Activated CD4-positive, alpha-beta T cell treated with anti-CD3 and anti-CD28 coated beads, Interleukin-2, amount 10 ng/mL, durations not matched to agents 7 days and 5 days (primary cell): Measurements from ENCODE around the gene EYA2. TPM values are rescaled to one million over a fixed set of nuclear protein-coding genes. Genes with fewer than 3 reads are reported as not detected.
A peak's percentile ranks its signal among the peaks of the same experiment; 100 is the strongest.

ENCODE experiments used
- CTCF ChIA-PET: fragments of 350-600 bp; sonication (Branson Sonifier 250); formaldehyde crosslinking; loops from one replicate; lab custom pipeline; 2021; ENCODE audit warnings: antibody characterized with exemption; lab: Charles Lee
- POLR2A ChIA-PET: fragments of 350-600 bp; sonication (Branson Sonifier 250); formaldehyde crosslinking; loops from one replicate; lab custom pipeline; 2021; ENCODE audit warnings: antibody characterized with exemption; lab: Charles Lee
- DNase-seq: peaks from one replicate; pipeline ENCODE4 v3.0.0-alpha.2; 2020
- H3K27ac Mint-ChIP-seq: one replicate; pipeline ENCODE4 v1.8.0; 2021; ENCODE audit warnings: mild to moderate bottlenecking, moderate library complexity, mixed read lengths
- H3K27me3 Mint-ChIP-seq: one replicate; pipeline ENCODE4 v1.8.0; 2021; ENCODE audit warnings: mixed read lengths
- H3K36me3 Mint-ChIP-seq: one replicate; pipeline ENCODE4 v1.8.0; 2021; ENCODE audit warnings: low read depth, mixed read lengths
- H3K4me1 Mint-ChIP-seq: one replicate; pipeline ENCODE4 v1.8.0; 2021; ENCODE audit warnings: mixed read lengths
- H3K4me3 Mint-ChIP-seq: one replicate; pipeline ENCODE4 v1.8.0; 2021; ENCODE audit warnings: mild to moderate bottlenecking, moderate library complexity, mixed read lengths
- H3K9me3 Mint-ChIP-seq: one replicate; pipeline ENCODE4 v1.8.0; 2021; ENCODE audit warnings: mixed read lengths
- total RNA-seq, 2 experiments: library from RNA; stranded (reverse); gene quantifications; one replicate each; pipeline ENCODE4 v1.2.3, GENCODE V29; 2021

The EYA2 gene
- total RNA-seq, 2 experiments from 2014 or later = not detected

DNA sequence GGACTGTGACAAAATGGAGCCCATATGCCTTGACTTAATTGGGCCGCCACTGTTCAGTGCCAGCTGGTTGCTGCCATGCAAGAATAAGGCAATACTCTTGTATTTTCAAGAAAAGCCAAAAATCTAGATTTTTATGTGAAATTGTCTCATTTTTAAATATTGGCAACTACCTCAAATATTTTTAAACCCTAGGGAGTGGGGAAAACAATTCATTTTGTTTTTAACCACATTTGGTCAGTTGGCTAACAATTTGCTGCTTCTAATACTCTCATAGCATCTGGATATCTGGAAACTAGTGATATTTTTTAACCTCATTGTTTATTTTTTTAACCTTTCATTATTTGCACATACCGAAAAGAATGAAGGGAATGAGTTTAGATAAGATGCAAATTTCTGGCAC, 91.0 kb downstream of the EYA2 start:
- Mint-ChIP-seq H3K27ac (no peak overlapping the region), H3K9me3 (peaks cover 18% of the 10 kb centered on the region), H3K36me3 (peaks cover 5% of the 10 kb centered on the region), H3K4me1 (peaks cover 14% of the 10 kb centered on the region), H3K27me3 (peaks cover 48% of the 10 kb centered on the region), H3K4me3 (no peak overlapping the region)
- CTCF ChIA-PET = interaction anchor here (0.6 kb wide), 1 partner anchor 16 kb away, joined by 3 read pairs; no protein-coding TSS in a partner anchor
- POLR2A ChIA-PET = no interaction called here
- DNase-seq = no peak

DNA sequence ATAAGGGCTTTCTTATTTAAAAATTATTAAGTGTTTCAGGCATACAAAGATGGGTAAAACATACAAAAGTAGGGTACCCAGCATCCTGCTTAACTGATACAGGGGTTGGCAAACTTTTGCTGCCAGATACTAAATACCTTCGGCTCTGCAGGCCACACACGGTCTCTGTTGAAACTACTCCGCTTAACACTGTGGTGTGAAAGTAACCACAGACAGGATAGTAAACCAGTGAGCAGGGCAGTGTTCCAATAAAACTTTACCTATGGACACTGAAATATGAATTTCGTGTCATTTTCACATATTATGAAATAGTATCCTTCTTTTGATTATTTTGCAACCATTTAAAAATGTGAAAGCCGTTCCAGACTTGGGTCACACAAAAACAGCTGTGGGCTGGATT, 92.4 kb downstream of the EYA2 start:
- POLR2A ChIA-PET = no interaction called here
- Mint-ChIP-seq H3K27ac (no peak overlapping the region), H3K9me3 (peaks cover 22% of the 10 kb centered on the region), H3K36me3 (peaks cover 7% of the 10 kb centered on the region), H3K4me1 (peaks cover 25% of the 10 kb centered on the region), H3K4me3 (no peak overlapping the region), H3K27me3 (peaks cover 40% of the 10 kb centered on the region)
- no peak for DNase-seq
- CTCF ChIA-PET = no interaction called here

DNA sequence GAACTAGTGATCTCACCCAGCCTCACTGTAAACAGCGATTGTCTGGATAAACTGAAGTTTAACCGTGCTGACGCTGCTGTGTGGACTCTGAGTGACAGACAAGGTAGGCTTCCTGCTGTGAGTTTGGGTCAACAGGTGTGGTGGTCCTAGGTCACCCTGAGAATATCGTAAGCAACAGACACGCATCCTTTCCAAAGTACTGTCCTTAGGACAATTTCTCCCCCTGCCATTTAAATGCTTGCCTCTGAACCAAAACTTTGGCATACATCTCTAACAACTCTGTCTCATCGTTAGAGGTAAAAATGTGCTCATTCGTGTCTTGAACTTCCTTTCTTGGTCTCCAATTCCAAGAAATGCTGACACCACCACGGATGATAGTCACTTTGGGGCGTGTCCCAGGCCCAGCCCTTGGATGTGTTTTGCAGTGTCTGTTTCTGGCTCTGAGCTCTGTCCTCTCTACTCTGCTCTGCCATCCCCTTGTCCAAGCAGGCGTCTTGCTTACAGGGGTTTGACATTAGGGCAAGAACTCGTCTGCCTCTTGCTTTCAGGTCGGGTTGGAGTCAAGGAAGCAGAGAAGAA, 95.5 kb downstream of the EYA2 start:
- Mint-ChIP-seq H3K27me3 (peaks cover 15% of the 10 kb centered on the region), H3K9me3 (peaks cover 10% of the 10 kb centered on the region), H3K4me3 (peak overlapping the region; percentile 45), H3K27ac (peak overlapping the region; percentile 94), H3K36me3 (peaks cover 3% of the 10 kb centered on the region), H3K4me1 (peaks cover 53% of the 10 kb centered on the region)
- ChIA-PET CTCF (interaction anchor here (3.1 kb wide), 1 partner anchor 9 kb away, joined by 15 read pairs; no protein-coding TSS in a partner anchor), POLR2A (no interaction called here)
- DNase-seq = peak; percentile 73

DNA sequence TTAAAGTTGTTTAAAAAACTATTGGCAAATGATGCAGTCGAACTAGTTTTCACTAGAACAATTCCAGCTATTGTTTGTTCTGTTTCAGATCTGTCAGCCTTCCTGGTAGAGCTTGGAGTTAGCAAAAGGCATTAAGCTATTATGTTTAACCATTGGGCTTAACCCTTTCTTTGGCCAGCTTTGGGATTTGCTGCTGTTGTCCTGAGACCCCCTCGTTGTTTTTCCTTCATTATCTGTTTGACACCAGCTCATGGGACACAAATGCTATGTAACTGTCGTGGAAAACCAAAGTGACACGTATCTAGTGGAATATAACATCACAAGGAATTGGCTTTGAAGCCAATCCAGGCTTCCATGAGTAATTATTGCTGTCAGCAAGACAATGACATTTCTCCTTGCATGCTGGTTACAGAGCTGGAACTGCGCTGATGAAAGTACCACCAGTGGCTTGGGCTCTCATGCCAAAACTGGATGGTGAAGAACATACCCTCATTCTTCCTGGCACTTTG, 96.0 kb downstream of the EYA2 start:
- ChIA-PET CTCF (interaction anchor here (3.1 kb wide), 1 partner anchor 10 kb away, joined by 15 read pairs; no protein-coding TSS in a partner anchor), POLR2A (no interaction called here)
- DNase-seq = no peak
- peaks cover 11% of the 10 kb centered on the region for H3K27me3 Mint-ChIP-seq
- peaks cover 3% of the 10 kb centered on the region for H3K36me3 Mint-ChIP-seq
- peaks cover 58% of the 10 kb centered on the region for H3K4me1 Mint-ChIP-seq
- peaks cover 10% of the 10 kb centered on the region for H3K9me3 Mint-ChIP-seq
- peak overlapping the region; percentile 94 for H3K27ac Mint-ChIP-seq
- peak overlapping the region; percentile 45 for H3K4me3 Mint-ChIP-seq

DNA sequence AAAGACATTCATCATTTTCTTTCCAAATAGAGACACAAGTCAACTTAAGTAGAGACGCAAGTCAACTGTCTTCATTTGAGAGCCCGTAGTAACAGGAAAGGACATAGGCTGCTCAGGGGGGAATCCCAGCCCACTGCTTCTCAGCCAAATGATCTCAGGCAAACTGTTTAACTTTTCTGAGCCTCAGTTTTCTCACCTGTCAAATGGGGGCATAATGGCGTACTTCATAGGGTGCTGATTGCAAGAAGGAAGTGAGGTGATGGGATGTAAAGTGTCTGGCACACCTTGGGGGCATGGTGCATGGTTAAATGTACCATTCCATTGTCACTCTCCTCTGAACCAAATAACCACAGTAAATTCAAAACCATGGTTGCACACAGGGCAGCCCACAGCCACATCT, 96.5 kb downstream of the EYA2 start:
- peak overlapping the region; percentile 94 for H3K27ac Mint-ChIP-seq
- peaks cover 3% of the 10 kb centered on the region for H3K36me3 Mint-ChIP-seq
- no peak for DNase-seq
- peaks cover 10% of the 10 kb centered on the region for H3K9me3 Mint-ChIP-seq
- peaks cover 62% of the 10 kb centered on the region for H3K4me1 Mint-ChIP-seq
- ChIA-PET CTCF (interaction anchor here (3.1 kb wide), 1 partner anchor 10 kb away, joined by 15 read pairs; no protein-coding TSS in a partner anchor), POLR2A (no interaction called here)
- no peak overlapping the region for H3K4me3 Mint-ChIP-seq
- H3K27me3 Mint-ChIP-seq = peaks cover 12% of the 10 kb centered on the region

DNA sequence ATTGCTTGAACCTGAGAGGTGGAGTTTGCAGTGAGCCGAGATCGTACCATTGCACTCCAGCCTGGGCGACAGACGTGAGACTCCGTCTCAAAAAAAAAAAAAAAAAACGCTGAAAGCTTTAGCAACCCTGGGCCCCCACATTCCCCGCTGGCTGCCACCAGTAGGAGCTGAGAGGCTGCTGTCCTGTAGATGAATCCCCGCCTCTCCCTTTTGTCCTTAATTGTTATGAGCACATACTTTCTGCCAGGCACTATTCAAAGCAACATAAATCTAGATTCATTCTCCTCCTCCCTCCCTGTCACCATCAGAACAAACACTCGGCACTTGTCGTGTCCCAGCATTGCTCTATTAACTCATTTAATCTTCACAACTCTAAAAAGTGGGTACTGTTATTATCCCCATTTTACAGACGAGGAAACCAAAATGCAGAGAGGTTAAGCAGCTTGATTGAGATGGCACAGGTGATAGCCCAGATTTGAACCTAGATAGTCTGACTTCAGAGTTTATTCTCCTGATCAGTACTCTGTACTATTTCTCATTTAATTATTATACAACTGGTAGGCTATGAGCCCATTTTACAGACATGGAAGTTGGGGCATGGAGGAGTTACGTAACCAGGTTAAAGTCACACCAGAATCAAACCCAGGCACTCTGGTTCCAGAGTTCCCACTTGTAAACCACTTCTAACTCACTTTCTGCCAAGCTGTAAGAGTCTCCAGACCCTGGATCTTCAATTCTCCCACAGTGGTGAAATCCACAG, 97.4 kb downstream of the EYA2 start:
- Mint-ChIP-seq H3K9me3 (peaks cover 10% of the 10 kb centered on the region), H3K4me1 (peaks cover 62% of the 10 kb centered on the region), H3K36me3 (peaks cover 3% of the 10 kb centered on the region), H3K27me3 (peaks cover 10% of the 10 kb centered on the region), H3K27ac (peak overlapping the region; percentile 61), H3K4me3 (no peak overlapping the region)
- no peak for DNase-seq
- ChIA-PET POLR2A (no interaction called here), CTCF (no interaction called here)

DNA sequence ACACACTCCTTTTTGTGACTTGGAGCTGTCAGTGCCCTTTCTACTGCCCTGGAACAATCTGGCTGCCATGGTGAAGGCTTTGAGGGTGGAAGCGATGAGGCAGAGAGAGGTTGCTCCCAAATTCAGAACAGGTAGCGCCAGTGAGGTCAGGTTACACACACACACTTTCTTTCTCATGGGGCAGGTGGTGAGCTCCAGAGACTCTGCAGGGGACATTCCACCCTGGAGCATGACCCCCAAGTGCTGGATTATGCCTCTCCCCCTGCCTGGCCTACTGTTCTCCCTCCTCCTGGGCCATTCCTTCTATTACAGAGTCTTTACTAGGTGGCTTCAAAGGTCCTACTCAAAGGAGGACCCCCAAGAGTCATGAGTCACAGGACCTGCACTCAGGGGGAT, 98.0 kb downstream of the EYA2 start:
- POLR2A ChIA-PET = no interaction called here

DNA sequence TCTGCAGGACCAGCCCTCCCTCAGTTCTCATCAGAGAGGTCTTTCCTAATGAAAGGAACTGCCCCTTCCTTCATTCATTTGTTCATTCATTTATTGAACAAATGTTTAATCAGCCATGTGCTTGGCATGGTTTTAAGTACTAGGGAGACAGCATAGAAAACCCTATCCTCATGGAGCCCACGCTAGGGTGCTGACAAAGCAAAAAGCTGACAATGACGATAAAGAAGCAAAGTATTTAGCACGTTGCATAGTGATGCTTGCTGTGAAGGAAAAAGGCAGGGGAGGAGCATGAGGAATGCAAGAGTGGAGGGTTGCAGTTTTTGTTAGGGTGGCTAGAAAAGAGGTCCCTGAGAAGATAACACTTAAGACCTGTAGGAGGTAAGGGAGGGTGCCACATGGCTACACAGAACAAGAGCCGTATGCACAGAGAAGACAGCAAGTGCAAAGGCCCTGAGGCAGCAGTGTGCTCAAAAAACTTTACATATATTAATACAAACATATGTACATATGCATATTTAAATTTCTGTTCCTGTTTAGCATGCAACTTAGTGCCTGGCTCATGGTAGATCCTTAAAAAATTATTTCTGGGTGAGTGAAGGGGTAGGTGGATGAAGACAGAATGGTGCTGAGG, 98.9 kb downstream of the EYA2 start:
- Mint-ChIP-seq H3K4me3 (no peak overlapping the region), H3K27me3 (peaks cover 18% of the 10 kb centered on the region), H3K9me3 (peaks cover 8% of the 10 kb centered on the region), H3K27ac (peak overlapping the region; percentile 94), H3K36me3 (peaks cover 3% of the 10 kb centered on the region), H3K4me1 (peaks cover 66% of the 10 kb centered on the region)
- ChIA-PET POLR2A (no interaction called here), CTCF (no interaction called here)
- DNase-seq = no peak

More for the DNA sequence above, 98.0 kb downstream of the EYA2 start:
- Mint-ChIP-seq H3K4me3 (no peak overlapping the region), H3K27ac (peak overlapping the region; percentile 94), H3K9me3 (peaks cover 8% of the 10 kb centered on the region), H3K27me3 (peaks cover 10% of the 10 kb centered on the region), H3K4me1 (peaks cover 62% of the 10 kb centered on the region), H3K36me3 (peaks cover 3% of the 10 kb centered on the region)
- no peak for DNase-seq
- CTCF ChIA-PET = no interaction called here

DNA sequence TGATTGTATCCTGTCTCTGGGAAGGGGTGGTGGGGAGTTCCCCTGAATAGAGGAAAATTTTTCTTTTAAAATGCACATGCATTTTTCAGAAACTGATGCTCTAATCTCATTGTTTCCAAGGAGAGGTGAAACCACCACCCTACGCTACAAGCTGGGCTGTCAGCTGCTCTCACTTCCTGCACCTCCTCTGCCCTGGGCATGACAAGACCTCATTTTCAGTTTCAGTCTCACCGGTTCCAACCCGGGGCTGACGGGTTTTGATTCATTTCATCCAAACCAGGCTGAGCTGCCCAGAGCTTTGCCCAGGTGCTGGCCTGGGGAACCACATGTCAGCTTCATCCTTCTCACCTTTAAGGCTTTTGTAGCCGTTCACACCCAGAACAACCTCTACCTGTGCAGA, 99.7 kb downstream of the EYA2 start:
- H3K36me3 Mint-ChIP-seq = peaks cover 3% of the 10 kb centered on the region
- H3K27me3 Mint-ChIP-seq = peaks cover 22% of the 10 kb centered on the region
- H3K9me3 Mint-ChIP-seq = peaks cover 8% of the 10 kb centered on the region
- H3K4me1 Mint-ChIP-seq = peaks cover 70% of the 10 kb centered on the region
- CTCF ChIA-PET = interaction anchor here (0.5 to 0.6 kb wide), 2 partner anchors 735 to 1237 kb away, joined by 3 to 6 read pairs; no protein-coding TSS in a partner anchor
- peak overlapping the region; percentile 94 for H3K27ac Mint-ChIP-seq
- DNase-seq = peak; percentile 84
- POLR2A ChIA-PET = no interaction called here
- peak overlapping the region; percentile 73 for H3K4me3 Mint-ChIP-seq

DNA sequence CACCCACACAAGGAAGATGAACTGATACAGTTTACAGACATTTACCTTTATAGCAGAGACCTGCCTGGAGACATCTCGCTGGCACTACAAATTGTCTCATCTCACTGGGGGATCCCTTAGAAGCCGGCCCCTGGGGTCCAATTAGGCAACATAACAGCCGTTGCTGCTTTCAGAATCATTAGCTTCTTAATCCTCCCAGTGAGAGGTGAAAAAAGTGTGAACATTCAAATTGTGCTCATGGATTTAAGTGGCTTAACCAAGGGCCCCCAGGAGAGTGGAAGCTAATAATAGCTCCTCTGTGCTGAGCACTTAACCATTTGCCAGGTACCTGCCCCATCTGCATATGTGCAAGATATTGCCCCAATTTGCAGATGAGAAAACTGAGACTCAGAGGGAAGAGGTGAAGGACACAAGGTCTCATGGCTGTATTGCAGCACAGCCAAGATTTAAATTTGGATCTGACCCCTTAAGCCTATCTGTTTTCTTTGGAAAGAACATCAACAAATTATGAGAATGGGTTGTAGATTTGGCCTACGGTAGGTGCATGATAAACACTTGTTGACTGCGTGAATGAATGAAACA, 101.0 kb downstream of the EYA2 start:
- peaks cover 24% of the 10 kb centered on the region for H3K27me3 Mint-ChIP-seq
- ChIA-PET CTCF (no interaction called here), POLR2A (no interaction called here)
- peaks cover 57% of the 10 kb centered on the region for H3K4me1 Mint-ChIP-seq
- peaks cover 3% of the 10 kb centered on the region for H3K36me3 Mint-ChIP-seq
- no peak overlapping the region for H3K4me3 Mint-ChIP-seq
- no peak for DNase-seq
- H3K9me3 Mint-ChIP-seq = peaks cover 5% of the 10 kb centered on the region
- H3K27ac Mint-ChIP-seq = peak overlapping the region; percentile 36

DNA sequence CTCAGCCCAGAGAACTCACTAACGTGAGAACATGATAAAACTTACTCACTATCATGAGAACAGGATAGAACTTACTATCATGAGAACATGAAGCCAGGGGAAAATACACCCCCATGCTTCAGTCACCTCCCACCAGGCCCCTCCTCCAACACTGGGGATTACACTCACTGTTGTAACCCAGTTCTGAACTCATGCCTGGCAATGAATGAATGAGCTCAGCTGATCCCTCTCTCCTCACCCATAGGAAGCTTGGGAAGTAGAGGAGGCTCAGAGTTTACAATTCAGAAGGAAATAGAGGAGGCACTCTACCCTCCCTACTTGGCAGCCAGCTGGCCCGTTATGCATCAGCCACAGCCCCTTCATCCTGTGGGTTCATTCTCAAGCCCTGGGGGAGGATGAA, 102.5 kb downstream of the EYA2 start:
- Mint-ChIP-seq H3K36me3 (no peaks in the 10 kb centered on the region), H3K27me3 (peaks cover 34% of the 10 kb centered on the region), H3K4me1 (peaks cover 43% of the 10 kb centered on the region), H3K9me3 (no peaks in the 10 kb centered on the region), H3K4me3 (no peak overlapping the region), H3K27ac (no peak overlapping the region)
- ChIA-PET CTCF (no interaction called here), POLR2A (no interaction called here)
- DNase-seq = no peak

DNA sequence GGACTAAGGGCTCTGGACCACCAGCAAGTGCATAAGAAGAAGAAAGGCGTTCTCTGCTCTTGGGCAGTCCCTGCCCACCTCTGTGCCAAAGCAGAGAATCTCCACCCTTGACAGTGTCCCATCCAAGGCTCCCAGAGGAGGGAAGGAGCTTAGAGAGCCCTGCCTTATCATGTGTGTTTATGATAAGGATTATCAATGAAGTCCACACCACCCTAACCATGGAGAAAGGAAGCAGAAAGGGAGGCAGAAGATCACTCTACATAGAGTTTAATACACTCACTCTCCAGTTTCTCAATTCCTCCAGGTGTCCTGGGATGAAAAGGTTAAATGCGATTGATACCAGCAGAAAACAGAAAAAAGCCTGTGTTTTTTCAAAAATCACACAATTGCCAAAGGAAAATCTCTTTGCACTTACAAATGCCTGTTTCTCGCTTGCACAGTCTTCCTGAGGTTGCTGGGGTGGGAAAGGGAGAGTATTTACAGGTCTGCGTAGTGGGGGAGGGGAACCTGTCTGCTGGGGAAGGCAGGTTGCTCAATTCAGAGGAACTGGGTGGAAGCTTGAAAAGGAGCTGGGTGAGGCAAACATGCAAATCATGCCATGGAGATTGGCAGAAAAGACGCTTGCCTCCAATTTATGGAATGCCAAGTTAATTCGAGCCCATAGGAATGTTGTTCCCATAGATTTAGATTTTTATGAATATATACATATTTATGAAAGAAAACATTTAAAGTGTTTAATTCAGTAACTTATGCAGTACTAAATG, 104.0 kb downstream of the EYA2 start:
- Mint-ChIP-seq H3K4me1 (peaks cover 35% of the 10 kb centered on the region), H3K27ac (no peak overlapping the region), H3K36me3 (no peaks in the 10 kb centered on the region), H3K4me3 (no peak overlapping the region), H3K9me3 (no peaks in the 10 kb centered on the region), H3K27me3 (peaks cover 43% of the 10 kb centered on the region)
- DNase-seq = no peak
- POLR2A ChIA-PET = no interaction called here
- CTCF ChIA-PET = no interaction called here
